Gastrocnemius medialis (tissue), 4 donors: Measurements from ENCODE around the gene ZFY. TPM values are rescaled to one million over a fixed set of nuclear protein-coding genes. Genes with fewer than 3 reads are reported as not detected.

Experiments
- ATAC-seq, 2 donors: fragments of 150-250 bp; one replicate each; pipeline ENCODE4 v1.9.1; 2016
- DNase-seq, 2 donors: peaks; one replicate each; pipeline ENCODE4 v3.0.0-alpha.2; 2019
- H3K27ac ChIP-seq, 4 donors: fragments of 200-600 bp; sonication (generic); 1 replicate in 1 of 4; 2 replicates in 3 of 4; pipeline ENCODE4 v1.5.1; 2016 to 2018; ENCODE audit warnings: mild to moderate bottlenecking in 2 of 4, moderate library complexity in 1 of 4
- H3K27me3 ChIP-seq, 3 donors: fragments of 200-600 bp; sonication (generic) in 2 of 3; 1 replicate in 1 of 3; 2 replicates in 2 of 3; pipeline versions ENCODE4 v1.5.1 to v1.6.0; 2016 to 2019; ENCODE audit warnings: mild to moderate bottlenecking in 1 of 3, moderate library complexity in 1 of 3
- H3K36me3 ChIP-seq, 2 donors: fragments of 200-600 bp; sonication (generic) in 1 of 2; one replicate each; pipeline ENCODE4 v1.5.1; 2017 to 2018
- H3K4me1 ChIP-seq, 2 donors: fragments of 200-600 bp; sonication (generic) in 1 of 2; one replicate each; pipeline ENCODE4 v1.5.1; 2016 to 2017; ENCODE audit warnings: mild to moderate bottlenecking in 2 of 2
- H3K4me3 ChIP-seq, 4 donors: fragments of 200-600 bp; sonication (generic) in 3 of 4; 1 replicate in 1 of 4; 2 replicates in 3 of 4; pipeline ENCODE4 v1.5.1; 2016 to 2019; ENCODE audit warnings: mild to moderate bottlenecking in 2 of 4
- H3K9me3 ChIP-seq, 3 donors: fragments of 200-600 bp; sonication (generic) in 2 of 3; 1 replicate in 1 of 3; 2 replicates in 2 of 3; pipeline ENCODE4 v1.5.1; 2016 to 2019
- POLR2A ChIP-seq, 2 donors: fragments of 450-650 bp; IDR thresholded peaks; one replicate each; pipeline ENCODE4 v1.6.1; 2017; ENCODE audit warnings: antibody characterized with exemption in 2 of 2, mild to moderate bottlenecking in 2 of 2, moderate library complexity in 2 of 2
- in situ Hi-C, 4 donors: fragments of 200-750 bp; cut with MboI; loops; one replicate each; pipeline versions ENCODE4 v1.15.0 to v1.8.0; 2017; ENCODE audit warnings: low sequenced_read_pairs in 4 of 4
- intact Hi-C: fragments of 100-400 bp; cut with DNase I; formaldehyde crosslinking; loops from one replicate; pipeline ENCODE4 v1.15.1; 2023; ENCODE audit warnings: low total_unique reads
- total RNA-seq, 4 donors: library from RNA; depleted of rRNA; stranded (reverse); fragments of >200 nt; gene quantifications; one replicate each; pipeline versions ENCODE4 v1.1.0 to v1.2.3, GENCODE V29; 2016
- TF ChIP-seq, protein P1 (sequence below), 5 experiments: fragments of 450-650 bp in 3 of 5; fragments of 200-600 bp in 2 of 5; sonication (generic) in 2 of 5; IDR thresholded peaks in 4 of 5; conservative IDR thresholded peaks in 1 of 5; 1 replicate in 4 of 5; 2 replicates in 1 of 5; pipeline ENCODE4 v1.5.1; 2016 to 2019; ENCODE audit warnings: antibody characterized with exemption in 5 of 5, mild to moderate bottlenecking in 3 of 5, moderate library complexity in 3 of 5

Gene ZFY
- total RNA-seq, 4 donors from 2014 or later: 12.7 to 13.7 TPM; not detected in 2

DNA sequence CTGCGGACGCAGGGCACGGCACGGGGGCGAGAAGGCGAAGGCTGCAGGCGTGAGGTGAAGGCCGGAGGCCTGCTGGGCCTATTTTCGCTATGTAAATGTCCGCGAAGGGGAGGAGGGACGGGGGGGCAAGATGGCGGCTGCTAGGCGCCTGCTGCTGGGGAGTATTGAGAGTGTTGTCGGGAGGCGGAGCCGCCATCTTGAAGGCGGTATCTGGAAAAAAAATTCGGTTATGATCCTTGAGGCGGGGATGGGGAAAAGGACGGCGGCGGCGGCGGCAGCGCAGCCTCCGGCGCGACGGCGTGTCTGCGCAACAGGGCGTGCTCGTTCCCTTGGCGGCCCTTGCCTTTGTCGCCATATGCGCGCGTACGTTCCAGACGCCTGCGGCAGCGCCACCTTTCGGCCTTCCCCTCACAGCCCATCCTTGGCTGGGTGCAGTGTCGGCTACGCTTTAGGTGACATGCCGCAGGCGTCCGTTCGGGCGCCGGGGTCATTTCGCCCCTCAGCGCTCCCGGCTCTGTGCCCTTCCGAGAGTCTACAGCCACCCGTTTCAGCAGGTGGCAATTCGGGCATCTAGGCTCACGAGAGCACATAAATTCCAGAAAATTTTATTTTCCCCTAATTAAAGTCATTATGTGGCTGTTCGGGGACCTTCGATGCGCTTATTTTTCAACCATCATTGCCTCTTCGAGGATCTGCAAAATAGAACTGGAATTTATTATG is 695 bp downstream of the ZFY start:
- DNase-seq: peak; percentile 75 to 83
- H3K9me3 ChIP-seq: no peaks in the 10 kb centered on the region
- peak overlapping the region in 2 of 4 donors; percentile 97 to 100 for H3K27ac ChIP-seq
- no peaks in the 10 kb centered on the region for H3K27me3 ChIP-seq
- no peak for TF ChIP-seq POLR2A (IDR thresholded peaks at IDR 0.05)
- TF ChIP-seq, protein P1, sequence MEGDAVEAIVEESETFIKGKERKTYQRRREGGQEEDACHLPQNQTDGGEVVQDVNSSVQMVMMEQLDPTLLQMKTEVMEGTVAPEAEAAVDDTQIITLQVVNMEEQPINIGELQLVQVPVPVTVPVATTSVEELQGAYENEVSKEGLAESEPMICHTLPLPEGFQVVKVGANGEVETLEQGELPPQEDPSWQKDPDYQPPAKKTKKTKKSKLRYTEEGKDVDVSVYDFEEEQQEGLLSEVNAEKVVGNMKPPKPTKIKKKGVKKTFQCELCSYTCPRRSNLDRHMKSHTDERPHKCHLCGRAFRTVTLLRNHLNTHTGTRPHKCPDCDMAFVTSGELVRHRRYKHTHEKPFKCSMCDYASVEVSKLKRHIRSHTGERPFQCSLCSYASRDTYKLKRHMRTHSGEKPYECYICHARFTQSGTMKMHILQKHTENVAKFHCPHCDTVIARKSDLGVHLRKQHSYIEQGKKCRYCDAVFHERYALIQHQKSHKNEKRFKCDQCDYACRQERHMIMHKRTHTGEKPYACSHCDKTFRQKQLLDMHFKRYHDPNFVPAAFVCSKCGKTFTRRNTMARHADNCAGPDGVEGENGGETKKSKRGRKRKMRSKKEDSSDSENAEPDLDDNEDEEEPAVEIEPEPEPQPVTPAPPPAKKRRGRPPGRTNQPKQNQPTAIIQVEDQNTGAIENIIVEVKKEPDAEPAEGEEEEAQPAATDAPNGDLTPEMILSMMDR (IDR thresholded peaks at IDR 0.05 in 4 of 5, conservative IDR thresholded peaks at IDR 0.05 in 1 of 5): peak in 1 of 5 experiments; percentile 71
- intact Hi-C loops: no loop called here
- H3K36me3 ChIP-seq: no peaks in the 10 kb centered on the region
- peak overlapping the region in 2 of 4 donors; percentile 68 for H3K4me3 ChIP-seq
- peaks cover 0 to 15% of the 10 kb centered on the region in 2 donors for H3K4me1 ChIP-seq
- peak; percentile 87 to 88 for ATAC-seq
- in situ Hi-C loops: no loop called here

DNA sequence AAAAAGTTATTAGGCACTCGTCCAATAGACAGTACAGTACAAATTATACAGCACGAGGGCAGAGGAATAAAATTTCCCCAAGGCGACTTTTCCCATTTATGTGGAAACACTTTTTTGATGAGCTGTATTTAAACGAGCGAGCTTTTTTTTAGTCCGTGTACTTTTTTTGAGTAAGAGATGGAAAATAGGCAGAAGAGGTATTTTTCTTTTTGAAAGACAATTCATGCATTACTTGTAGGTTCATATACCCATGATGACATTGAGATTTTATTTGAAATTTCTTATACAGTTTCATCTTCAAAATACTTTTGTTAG is 1.2 kb downstream of the ZFY start:
- intact Hi-C loops (no loop called here), in situ Hi-C loops (no loop called here)
- no peaks in the 10 kb centered on the region for H3K36me3 ChIP-seq
- peak overlapping the region in 2 of 4 donors; percentile 97 to 100 for H3K27ac ChIP-seq
- DNase-seq (no peak), ATAC-seq (no peak)
- H3K9me3 ChIP-seq: no peaks in the 10 kb centered on the region
- no peaks in the 10 kb centered on the region for H3K27me3 ChIP-seq
- TF ChIP-seq, protein P1 (IDR thresholded peaks at IDR 0.05 in 4 of 5, conservative IDR thresholded peaks at IDR 0.05 in 1 of 5): no peak
- TF ChIP-seq POLR2A (IDR thresholded peaks at IDR 0.05): no peak
- peak overlapping the region in 2 of 4 donors; percentile 68 for H3K4me3 ChIP-seq
- H3K4me1 ChIP-seq: peaks cover 0 to 15% of the 10 kb centered on the region in 2 donors

DNA sequence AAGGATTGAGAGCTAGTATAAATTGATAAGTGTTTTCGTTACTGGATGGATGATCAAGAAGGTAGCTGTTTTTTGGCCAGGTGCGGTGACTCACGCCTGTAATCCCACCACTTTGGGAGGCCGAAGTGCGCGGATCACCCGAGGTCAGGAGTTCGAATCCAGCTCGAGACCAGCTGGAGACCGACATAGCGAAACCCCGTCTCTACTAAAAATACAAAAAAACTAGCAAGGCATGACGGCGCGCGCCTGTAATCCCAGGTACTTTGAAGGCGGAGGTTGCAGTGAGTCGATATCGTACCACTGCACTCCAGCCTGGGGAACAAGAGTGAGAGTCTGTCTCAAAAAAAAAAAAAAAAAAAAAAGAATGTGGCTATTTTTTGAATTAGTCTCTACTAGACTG is 2.0 kb downstream of the ZFY start:
- peak overlapping the region in 1 of 4 donors; percentile 68 for H3K4me3 ChIP-seq
- H3K4me1 ChIP-seq: peaks cover 0 to 15% of the 10 kb centered on the region in 2 donors

DNA sequence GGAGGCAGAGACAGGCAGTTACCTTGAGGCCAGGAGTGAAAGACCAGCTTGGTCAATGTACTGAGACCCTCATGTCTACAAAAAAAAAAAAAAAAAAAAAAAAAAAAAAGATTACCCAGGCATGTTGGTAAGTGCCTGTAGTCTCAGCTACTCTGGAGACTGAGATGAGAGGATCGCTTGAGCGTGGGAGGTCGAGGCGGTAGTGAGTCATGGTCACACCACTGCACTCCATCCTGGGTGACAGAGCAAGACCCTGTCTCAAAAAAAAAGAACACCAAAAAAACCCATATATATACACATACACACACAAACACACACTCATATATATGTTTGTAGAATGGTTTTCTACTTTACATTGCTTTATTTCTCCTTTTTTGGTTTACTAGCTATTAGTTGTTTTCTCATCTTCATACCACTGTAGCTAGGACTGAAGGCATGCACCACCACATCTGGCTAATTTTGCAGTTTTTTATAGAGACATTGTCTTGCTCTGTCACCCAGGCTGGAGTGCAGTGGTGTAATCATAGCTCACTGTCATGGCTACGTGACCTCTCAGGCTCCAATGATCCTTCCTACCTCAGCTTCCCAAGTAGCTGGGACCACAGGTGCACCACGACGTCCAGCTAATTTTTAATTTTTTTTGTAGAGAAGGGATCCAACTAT is 14.5 kb downstream of the ZFY start:
- intact Hi-C loops (no loop called here), in situ Hi-C loops (no loop called here)
- H3K27me3 ChIP-seq: no peaks in the 10 kb centered on the region

More for the DNA sequence above, 2.0 kb downstream of the ZFY start:
- Histone ChIP-seq H3K27me3 (no peaks in the 10 kb centered on the region), H3K27ac (peak overlapping the region in 2 of 4 donors; percentile 97 to 100), H3K36me3 (no peaks in the 10 kb centered on the region), H3K9me3 (no peaks in the 10 kb centered on the region)
- intact Hi-C loops: no loop called here
- DNase-seq: no peak
- TF ChIP-seq POLR2A (IDR thresholded peaks at IDR 0.05): no peak
- TF ChIP-seq, protein P1 (IDR thresholded peaks at IDR 0.05 in 4 of 5, conservative IDR thresholded peaks at IDR 0.05 in 1 of 5): no peak
- in situ Hi-C loops: no loop called here
- no peak for ATAC-seq

More for the DNA sequence above, 14.5 kb downstream of the ZFY start:
- TF ChIP-seq, protein P1 (IDR thresholded peaks at IDR 0.05 in 4 of 5, conservative IDR thresholded peaks at IDR 0.05 in 1 of 5): no peak
- TF ChIP-seq POLR2A (IDR thresholded peaks at IDR 0.05): no peak
- no peak for ATAC-seq
- no peak overlapping the region for H3K4me3 ChIP-seq
- H3K36me3 ChIP-seq: no peaks in the 10 kb centered on the region
- DNase-seq: no peak
- H3K9me3 ChIP-seq: no peaks in the 10 kb centered on the region
- H3K4me1 ChIP-seq: peaks cover 0 to 6% of the 10 kb centered on the region in 2 donors
- no peak overlapping the region for H3K27ac ChIP-seq
